Loucy (cell line): Measurements from ENCODE around the gene TRIM26.

ENCODE experiments used
- H2AFZ ChIP-seq: fragments of 200-600 bp; sonication (generic); 2 replicates; pipeline ENCODE4 v1.6.0; 2016; ENCODE audit warnings: antibody characterized with exemption, mild to moderate bottlenecking, low read length, moderate library complexity
- H3F3A ChIP-seq: fragments of 200-600 bp; 2 replicates; pipeline ENCODE4 v1.6.0; 2016; ENCODE audit warnings: antibody characterized with exemption, low read depth, mild to moderate bottlenecking
- H3K27me3 ChIP-seq: fragments of 200-600 bp; sonication (generic); 2 replicates; pipeline ENCODE4 v1.6.1; 2014; ENCODE audit warnings: low read length, mild to moderate bottlenecking; ENCODE audit not compliant: insufficient read depth, poor library complexity, severe bottlenecking
- H3K36me3 ChIP-seq: fragments of 200-600 bp; sonication (generic); 2 replicates; pipeline ENCODE4 v1.6.1; 2016; ENCODE audit warnings: low read length; ENCODE audit not compliant: insufficient read depth
- H3K4me1 ChIP-seq: fragments of 200-600 bp; sonication (generic); 2 replicates; pipeline ENCODE4 v1.5.1; 2014; ENCODE audit warnings: low read length, mild to moderate bottlenecking; ENCODE audit not compliant: insufficient read depth, poor library complexity, severe bottlenecking
- H3K4me2 ChIP-seq: fragments of 200-600 bp; sonication (generic); 2 replicates; pipeline ENCODE4 v1.6.0; 2014; ENCODE audit warnings: antibody characterized with exemption, low read length, low read depth, mild to moderate bottlenecking; ENCODE audit not compliant: poor library complexity, severe bottlenecking
- H3K4me3 ChIP-seq: fragments of 200-600 bp; sonication (generic); 2 replicates; pipeline ENCODE4 v1.5.1; 2014; ENCODE audit warnings: low read length, mild to moderate bottlenecking, mixed read lengths; ENCODE audit not compliant: poor library complexity, severe bottlenecking
- H3K79me2 ChIP-seq: fragments of 200-600 bp; sonication (generic); 2 replicates; pipeline ENCODE4 v1.6.1; 2014; ENCODE audit warnings: low read length; ENCODE audit not compliant: insufficient read depth
- H3K9ac ChIP-seq: fragments of 200-600 bp; sonication (generic); 2 replicates; pipeline ENCODE4 v1.6.0; 2014; ENCODE audit warnings: mild to moderate bottlenecking, low read depth, low read length, moderate library complexity; ENCODE audit not compliant: poor library complexity, severe bottlenecking
- H3K9me2 ChIP-seq: fragments of 200-600 bp; sonication (generic); replicated peaks from 2 replicates; pipeline ENCODE4 v1.6.1; 2016; ENCODE audit warnings: low read depth, low read length, mixed read lengths
- H3K9me3 ChIP-seq: fragments of 200-600 bp; sonication (generic); 2 replicates; pipeline ENCODE4 v1.6.1; 2014; ENCODE audit warnings: mild to moderate bottlenecking, antibody characterized with exemption, low read length, low read depth; ENCODE audit not compliant: insufficient read depth
- H4K20me1 ChIP-seq: fragments of 200-600 bp; sonication (generic); 2 replicates; pipeline ENCODE4 v1.6.0; 2014; ENCODE audit warnings: antibody characterized with exemption, low read length, mild to moderate bottlenecking; ENCODE audit not compliant: insufficient read depth, poor library complexity, severe bottlenecking
- CTCF ChIP-seq: fragments of 200-600 bp; sonication (generic); conservative IDR thresholded peaks from 2 replicates; pipeline ENCODE4 v1.5.1; 2014; ENCODE audit warnings: mild to moderate bottlenecking, antibody characterized with exemption, low read length
- EZH2phosphoT487 ChIP-seq: fragments of 200-600 bp; IDR thresholded peaks from 2 replicates; pipeline ENCODE4 v1.6.1; 2018; ENCODE audit warnings: antibody characterized with exemption, mild to moderate bottlenecking, moderate library complexity, borderline replicate concordance

Gene TRIM26

GRCh38 chr6:30180145-30180544 lies 33.1 kb downstream of the TRIM26 start:
- H3K9me2 ChIP-seq: no peaks in the 10 kb centered on the region
- peaks cover 11% of the 10 kb centered on the region for H3K27me3 ChIP-seq
- H2AFZ ChIP-seq: no peak overlapping the region
- H3K9me3 ChIP-seq: peaks cover 4% of the 10 kb centered on the region; the same call in 1 of the 2 replicates
- H3F3A ChIP-seq: no peaks in the 10 kb centered on the region
- H3K4me2 ChIP-seq: no peak overlapping the region
- H4K20me1 ChIP-seq: no peaks in the 10 kb centered on the region
- H3K79me2 ChIP-seq: no peaks in the 10 kb centered on the region
- no peak overlapping the region for H3K9ac ChIP-seq
- H3K4me3 ChIP-seq: no peak overlapping the region
- TF ChIP-seq EZH2phosphoT487: no peak
- TF ChIP-seq CTCF: no peak
- H3K4me1 ChIP-seq: no peaks in the 10 kb centered on the region
- H3K36me3 ChIP-seq: peaks cover 5% of the 10 kb centered on the region; the same call in 1 of the 2 replicates

DNA sequence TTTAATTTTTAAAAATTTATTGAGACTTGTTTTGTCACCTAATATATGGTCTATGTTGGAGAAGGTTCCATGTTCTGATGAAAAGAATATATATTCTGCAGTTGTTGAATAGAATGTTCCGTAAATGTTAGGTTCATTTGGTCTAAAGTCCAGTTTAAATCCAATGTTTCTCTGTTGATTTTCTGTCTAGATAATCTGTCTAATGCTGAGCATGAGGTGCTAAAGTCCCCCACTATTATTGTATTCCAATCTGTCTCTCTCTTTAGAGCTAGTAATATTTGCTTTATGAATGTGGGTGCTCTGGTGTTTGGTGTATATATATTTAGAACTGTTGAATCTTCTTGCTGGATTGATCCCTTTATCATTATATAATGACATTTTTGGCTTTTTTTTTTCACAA lies 34.4 kb downstream of the TRIM26 start:
- Histone ChIP-seq H2AFZ (no peak overlapping the region), H3K9me2 (no peaks in the 10 kb centered on the region), H3F3A (no peaks in the 10 kb centered on the region), H4K20me1 (no peaks in the 10 kb centered on the region), H3K4me1 (no peaks in the 10 kb centered on the region), H3K36me3 (no peaks in the 10 kb centered on the region), H3K27me3 (peaks cover 11% of the 10 kb centered on the region), H3K4me2 (no peak overlapping the region), H3K9ac (no peak overlapping the region), H3K79me2 (no peaks in the 10 kb centered on the region), H3K9me3 (peaks cover 4% of the 10 kb centered on the region; the same call in 1 of the 2 replicates), H3K4me3 (no peak overlapping the region)
- no peak for TF ChIP-seq CTCF
- TF ChIP-seq EZH2phosphoT487: no peak

DNA sequence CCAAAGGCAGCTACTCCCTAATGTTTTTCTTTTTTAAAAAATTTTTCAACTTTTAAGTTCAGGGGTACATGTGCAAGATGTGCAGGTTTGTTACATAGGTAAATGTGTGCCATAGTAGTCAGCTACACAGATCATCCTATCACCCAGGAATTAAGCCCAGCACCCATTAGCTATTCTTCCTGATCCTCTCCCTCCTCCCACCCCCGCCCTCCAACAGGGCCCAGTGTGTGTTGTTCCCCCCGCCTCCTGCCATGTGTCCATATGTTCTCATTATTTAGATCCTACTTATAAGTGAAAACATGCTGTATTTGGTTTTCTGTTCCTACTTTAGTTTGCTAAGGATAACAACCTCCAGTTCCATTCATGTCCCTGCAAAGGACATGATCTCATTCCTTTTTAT lies 37.4 kb downstream of the TRIM26 start:
- H3K9me3 ChIP-seq: peaks cover 4% of the 10 kb centered on the region; the same call in 1 of the 2 replicates
- no peaks in the 10 kb centered on the region for H4K20me1 ChIP-seq
- no peaks in the 10 kb centered on the region for H3F3A ChIP-seq
- TF ChIP-seq EZH2phosphoT487: no peak
- TF ChIP-seq CTCF: no peak
- no peak overlapping the region for H3K4me2 ChIP-seq
- no peaks in the 10 kb centered on the region for H3K9me2 ChIP-seq
- H2AFZ ChIP-seq: no peak overlapping the region
- H3K79me2 ChIP-seq: no peaks in the 10 kb centered on the region
- H3K27me3 ChIP-seq: peaks cover 11% of the 10 kb centered on the region
- no peak overlapping the region for H3K9ac ChIP-seq
- H3K4me3 ChIP-seq: no peak overlapping the region
- H3K4me1 ChIP-seq: no peaks in the 10 kb centered on the region
- H3K36me3 ChIP-seq: no peaks in the 10 kb centered on the region
